Measurements from ENCODE around the gene ZSCAN12. TPM values are rescaled to one million over a fixed set of nuclear protein-coding genes. Genes with fewer than 3 reads are reported as not detected.

The ZSCAN12 gene
- total RNA-seq, 1 experiment from 2014 or later: 12.6 TPM

DNA sequence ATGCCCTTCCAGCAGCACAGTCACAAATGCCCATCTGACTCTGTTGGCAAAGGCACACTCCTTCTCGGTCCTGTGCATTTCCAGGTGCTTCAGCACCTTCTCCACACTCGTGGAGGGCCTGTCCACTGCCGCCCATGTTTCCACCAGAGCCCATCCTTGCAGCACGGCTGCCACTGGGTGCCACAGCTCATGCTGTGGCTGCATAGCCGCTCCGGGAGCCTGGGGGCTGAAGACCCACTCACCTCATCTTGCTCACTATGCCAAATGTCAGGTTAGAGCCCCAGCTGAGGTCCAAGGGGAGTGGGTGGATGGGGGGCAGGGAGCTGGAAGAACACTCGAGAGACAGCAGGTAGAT lies 42.9 kb downstream of the ZSCAN12 start:
- no peak overlapping the region for H3K4ac ChIP-seq (ENCODE audit: low read depth, low read length)
- Mint-ChIP-seq H3K27ac (peak overlapping the region in 2 of 3 experiments; percentile 74 to 90; a peak in 3 of 7 replicates), H3K4me3 (peak overlapping the region in 1 of 2 experiments; percentile 77; a peak in 1 of 5 replicates), H3K27me3 (ENCODE audit: low read depth) (no peaks in the 10 kb centered on the region), H3K9me3 (peaks cover 7 to 8% of the 10 kb centered on the region in 2 experiments), H3K36me3 (ENCODE audit: insufficient read depth in 1 of 3, low read depth in 3 of 3) (peaks cover 23 to 31% (median 28%) of the 10 kb centered on the region in 3 experiments), H3K4me1 (peaks cover 13 to 17% of the 10 kb centered on the region in 2 experiments)
- no peak overlapping the region for H3K23ac ChIP-seq (ENCODE audit: insufficient read length, low read depth, low read length)
- H3K9ac ChIP-seq (ENCODE audit: extremely low read depth, insufficient read length, low read length): no peak overlapping the region
- H2BK5ac ChIP-seq (ENCODE audit: insufficient read length, low read length): no peak overlapping the region
- no peak overlapping the region for H4K5ac ChIP-seq (ENCODE audit: insufficient read length, low read depth, low read length)
- H3K23me2 ChIP-seq (ENCODE audit: insufficient read length, low read depth, low read length, poor library complexity, severe bottlenecking): peaks cover 3% of the 10 kb centered on the region
- DNase-seq: no peak
- H3K56ac ChIP-seq (ENCODE audit: insufficient read length, low read depth, low read length): no peak overlapping the region
- H3K14ac ChIP-seq (ENCODE audit: insufficient read depth, low read length): no peak overlapping the region; the same call in 1 of the 2 replicates
- H2AK5ac ChIP-seq (ENCODE audit: insufficient read length, low read length): no peak overlapping the region
- H4K20me1 ChIP-seq (ENCODE audit: control insufficient read depth, insufficient read depth, insufficient read length): peaks cover 2% of the 10 kb centered on the region
- H3K79me2 ChIP-seq (ENCODE audit: insufficient read depth, low read length): no peaks in the 10 kb centered on the region
- no peak overlapping the region for H3K4me2 ChIP-seq (ENCODE audit: insufficient read depth, insufficient read length, low read length)
- no peak overlapping the region for H2BK20ac ChIP-seq (ENCODE audit: low read depth, low read length, poor library complexity, severe bottlenecking)
- no peak overlapping the region for H2BK15ac ChIP-seq (ENCODE audit: low read depth, low read length)
- no peak overlapping the region for H4K8ac ChIP-seq (replicated peaks; ENCODE audit: insufficient read length, low read depth, low read length)
- no CpG with 5 or more reads among the region's 7 CpGs for WGBS (ENCODE audit: extremely low coverage, insufficient read length, low lambda C conversion rate)
- no peaks in the 10 kb centered on the region for H3K27me3 ChIP-seq (ENCODE audit: insufficient read depth, low read length)
- no peak overlapping the region for H3K27ac ChIP-seq (ENCODE audit: insufficient read length, low read depth, low read length)
- H2BK12ac ChIP-seq (ENCODE audit: insufficient read length, low read depth, low read length): no peak overlapping the region
- no peak overlapping the region for H2BK120ac ChIP-seq (ENCODE audit: low read depth, low read length, poor library complexity, severe bottlenecking)
- H3K79me1 ChIP-seq (ENCODE audit: insufficient read depth, low read depth, low read length, poor library complexity, severe bottlenecking): no peaks in the 10 kb centered on the region
- TF ChIP-seq CTCF (conservative IDR thresholded peaks at IDR 0.05): no peak
- H2AFZ ChIP-seq (ENCODE audit: low read length): no peak overlapping the region
- peak overlapping the region; percentile 43 for H3K18ac ChIP-seq (ENCODE audit: insufficient read length, low read depth, low read length)
- H3K9me3 ChIP-seq (ENCODE audit: control insufficient read depth, low read depth, low read length): no peaks in the 10 kb centered on the region
- H4K91ac ChIP-seq (ENCODE audit: insufficient read length, low read depth, low read length): peak overlapping the region; percentile 11
- H3T11ph ChIP-seq (ENCODE audit: low read length): no peak overlapping the region
- H3K4me1 ChIP-seq (ENCODE audit: insufficient read depth, low read length): peaks cover 2% of the 10 kb centered on the region; the same call in 1 of the 2 replicates

Measured in H9 (cell line).